Naive thymus-derived CD4-positive, alpha-beta T cell (primary cell): ENCODE measurements around the gene TIMP4. TPM values are rescaled to one million over a fixed set of nuclear protein-coding genes. Genes with fewer than 3 reads are reported as not detected.
A peak's percentile ranks its signal among the peaks of the same experiment; 100 is the strongest.

Source experiments
- ATAC-seq: fragments of 150-1000 bp; cut with Tn5 transposase; 2 replicates; pipeline ENCODE4 v1.10.0; 2021; ENCODE audit warnings: mild to moderate bottlenecking, moderate library complexity
- CTCF ChIA-PET: fragments of 350-600 bp; sonication (Branson Sonifier 250); formaldehyde crosslinking; loops from one replicate; lab custom pipeline; 2021; ENCODE audit warnings: antibody characterized with exemption; lab: Charles Lee
- POLR2A ChIA-PET: fragments of 350-600 bp; sonication (Branson Sonifier 250); formaldehyde crosslinking; loops from one replicate; lab custom pipeline; 2021; ENCODE audit warnings: antibody characterized with exemption, inconsistent platforms; lab: Charles Lee
- DNase-seq, 9 donors: peaks; one replicate each; pipeline versions ENCODE4 v3.0.0 to v3.0.0-alpha.2; 2020 to 2022; ENCODE audit warnings: mixed read lengths in 1 of 9
- H3K27ac ChIP-seq: one replicate; pipeline ENCODE4 v1.7.0; 2013; ENCODE audit warnings: mild to moderate bottlenecking, low read depth, low read length, moderate library complexity
- H3K27me3 ChIP-seq, 2 donors: one replicate each; pipeline ENCODE4 v1.7.0; 2013; ENCODE audit warnings: low read length in 2 of 2, mild to moderate bottlenecking in 2 of 2, moderate library complexity in 2 of 2; ENCODE audit not compliant: control insufficient read depth in 2 of 2, insufficient read depth in 2 of 2
- H3K36me3 ChIP-seq, 3 experiments: 1 replicate in 2 of 3; 2 replicates in 1 of 3; pipeline ENCODE4 v1.7.0; 2013; ENCODE audit warnings: low read length in 3 of 3, mild to moderate bottlenecking in 3 of 3, moderate library complexity in 1 of 3; ENCODE audit not compliant: insufficient read depth in 3 of 3, control insufficient read depth in 2 of 3
- H3K4me1 ChIP-seq, 2 donors: one replicate each; pipeline ENCODE4 v1.7.0; 2013; ENCODE audit warnings: low read length in 2 of 2, mild to moderate bottlenecking in 2 of 2, moderate library complexity in 1 of 2; ENCODE audit not compliant: control insufficient read depth in 2 of 2, insufficient read depth in 2 of 2
- H3K4me3 ChIP-seq: 2 replicates; pipeline ENCODE4 v1.7.0; 2013; ENCODE audit warnings: mild to moderate bottlenecking, low read length
- H3K9me3 ChIP-seq, 3 experiments: 1 replicate in 2 of 3; 2 replicates in 1 of 3; pipeline ENCODE4 v1.7.0; 2013; ENCODE audit warnings: low read length in 3 of 3; ENCODE audit not compliant: control insufficient read depth in 2 of 3
- H3K27ac Mint-ChIP-seq, 9 donors: one replicate each; pipeline ENCODE4 v1.8.0; 2020 to 2022; ENCODE audit warnings: mixed read lengths in 9 of 9, mild to moderate bottlenecking in 8 of 9, moderate library complexity in 5 of 9, inconsistent platforms in 2 of 9
- H3K27me3 Mint-ChIP-seq, 5 donors: one replicate each; pipeline ENCODE4 v1.8.0; 2021 to 2022; ENCODE audit warnings: mixed read lengths in 5 of 5, mild to moderate bottlenecking in 1 of 5
- H3K36me3 Mint-ChIP-seq, 5 donors: one replicate each; pipeline ENCODE4 v1.8.0; 2020 to 2022; ENCODE audit warnings: mixed read lengths in 5 of 5, mild to moderate bottlenecking in 3 of 5, inconsistent platforms in 1 of 5
- H3K4me1 Mint-ChIP-seq, 7 donors: one replicate each; pipeline ENCODE4 v1.8.0; 2020 to 2022; ENCODE audit warnings: mixed read lengths in 7 of 7, mild to moderate bottlenecking in 3 of 7, inconsistent platforms in 1 of 7
- H3K4me3 Mint-ChIP-seq, 10 donors: one replicate each; pipeline ENCODE4 v1.8.0; 2020 to 2022; ENCODE audit warnings: mild to moderate bottlenecking in 10 of 10, mixed read lengths in 10 of 10, moderate library complexity in 6 of 10, inconsistent platforms in 2 of 10
- H3K9me3 Mint-ChIP-seq, 11 donors: one replicate each; pipeline ENCODE4 v1.8.0; 2020 to 2022; ENCODE audit warnings: mixed read lengths in 11 of 11, mild to moderate bottlenecking in 4 of 11, inconsistent platforms in 1 of 11, moderate library complexity in 1 of 11
- intact Hi-C, 2 donors: fragments of 100-400 bp; cut with micrococcal nuclease; formaldehyde crosslinking; loops; one replicate each; pipeline ENCODE4 v1.15.1; 2023
- polyA plus RNA-seq, 2 donors: library from polyadenylated mRNA; unstranded; fragments of 300-500 nt; fragmentation: Illumina TruSeq; gene quantifications; one replicate each; pipeline ENCODE4 v1.2.3, GENCODE V29; 2021
- total RNA-seq, 6 experiments: library from RNA in 5 of 6; stranded (reverse) in 5 of 6; gene quantifications; 1 replicate in 5 of 6; 2 replicates in 1 of 6; pipeline ENCODE4 v1.2.3 and lab custom pipeline; 2021 to 2026

TIMP4 gene
- total and polyA plus RNA-seq, 7 experiments from 2014 or later: 0.53 TPM; not detected in 6

DNA sequence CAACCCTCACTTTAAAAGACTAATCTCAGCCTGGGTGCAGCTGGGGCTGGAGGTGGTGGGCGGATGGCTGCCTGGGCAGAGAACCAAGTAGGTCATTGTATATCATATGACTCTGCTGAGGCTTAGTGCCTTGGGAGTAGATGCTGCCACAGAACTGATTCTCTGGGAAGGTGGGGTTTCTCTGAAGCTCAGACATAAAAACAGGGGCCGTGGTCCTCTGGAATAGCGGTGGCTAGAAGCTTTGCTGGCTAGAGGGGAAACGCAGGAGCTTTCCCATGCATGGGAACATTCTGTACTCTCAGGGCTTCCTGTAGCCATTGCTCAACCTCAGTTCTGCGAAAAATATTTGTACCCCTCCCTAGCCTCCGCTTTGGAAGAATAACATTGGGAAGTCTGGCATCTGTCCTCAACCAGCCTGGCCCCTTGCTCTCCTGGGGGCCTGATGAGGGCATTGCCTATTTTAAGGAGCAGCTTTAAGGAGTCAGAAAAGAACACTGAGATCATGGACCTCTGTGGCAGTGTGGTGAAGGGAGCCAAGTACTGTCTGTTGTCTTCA, 14.7 kb downstream of the TIMP4 start:
- DNase-seq: no peak
- H3K4me1 Mint-ChIP-seq: no peaks in the 10 kb centered on the region
- intact Hi-C loops: no loop called here
- Histone ChIP-seq H3K36me3 (no peaks in the 10 kb centered on the region), H3K4me3 (no peak overlapping the region), H3K9me3 (no peaks in the 10 kb centered on the region), H3K27me3 (no peaks in the 10 kb centered on the region), H3K27ac (no peak overlapping the region), H3K4me1 (no peaks in the 10 kb centered on the region)
- H3K9me3 Mint-ChIP-seq: no peaks in the 10 kb centered on the region
- no peak overlapping the region for H3K4me3 Mint-ChIP-seq
- H3K27ac Mint-ChIP-seq: no peak overlapping the region
- peaks cover 0 to 13% (median 5%) of the 10 kb centered on the region in 5 donors for H3K27me3 Mint-ChIP-seq
- POLR2A ChIA-PET: no interaction called here
- no peaks in the 10 kb centered on the region for H3K36me3 Mint-ChIP-seq
- no peak for ATAC-seq
- CTCF ChIA-PET: no interaction called here

GRCh38 chr3:12142476-12142875, 16.2 kb downstream of the TIMP4 start:
- H3K27ac Mint-ChIP-seq: no peak overlapping the region
- H3K4me3 Mint-ChIP-seq: no peak overlapping the region
- Histone ChIP-seq H3K27ac (no peak overlapping the region), H3K27me3 (no peaks in the 10 kb centered on the region), H3K4me3 (no peak overlapping the region), H3K36me3 (no peaks in the 10 kb centered on the region), H3K9me3 (no peaks in the 10 kb centered on the region), H3K4me1 (no peaks in the 10 kb centered on the region)
- no peaks in the 10 kb centered on the region for H3K4me1 Mint-ChIP-seq
- ATAC-seq: no peak
- DNase-seq: no peak
- intact Hi-C loops: no loop called here
- H3K36me3 Mint-ChIP-seq: no peaks in the 10 kb centered on the region
- H3K9me3 Mint-ChIP-seq: no peaks in the 10 kb centered on the region
- ChIA-PET POLR2A (no interaction called here), CTCF (no interaction called here)
- peaks cover 0 to 10% (median 5%) of the 10 kb centered on the region in 5 donors for H3K27me3 Mint-ChIP-seq

- Mint-ChIP-seq H3K4me3 (no peak overlapping the region), H3K27me3 (peaks cover 0 to 8% (median 5%) of the 10 kb centered on the region in 5 donors), H3K36me3 (no peaks in the 10 kb centered on the region), H3K9me3 (no peaks in the 10 kb centered on the region), H3K4me1 (no peaks in the 10 kb centered on the region), H3K27ac (no peak overlapping the region)
- no peaks in the 10 kb centered on the region for H3K36me3 ChIP-seq
- no peaks in the 10 kb centered on the region for H3K27me3 ChIP-seq
- intact Hi-C loops: no loop called here
- H3K4me3 ChIP-seq: no peak overlapping the region
- ChIA-PET POLR2A (interaction anchor here (0.5 kb wide), 1 partner anchor 10 kb away, joined by 3 read pairs; no protein-coding TSS in a partner anchor), CTCF (no interaction called here)
- H3K9me3 ChIP-seq: no peaks in the 10 kb centered on the region
- H3K4me1 ChIP-seq: no peaks in the 10 kb centered on the region
- no peak overlapping the region for H3K27ac ChIP-seq
- ATAC-seq (no peak), DNase-seq (no peak)
Measured at GRCh38 chr3:12141350-12141749, 17.4 kb downstream of the TIMP4 start.

DNA sequence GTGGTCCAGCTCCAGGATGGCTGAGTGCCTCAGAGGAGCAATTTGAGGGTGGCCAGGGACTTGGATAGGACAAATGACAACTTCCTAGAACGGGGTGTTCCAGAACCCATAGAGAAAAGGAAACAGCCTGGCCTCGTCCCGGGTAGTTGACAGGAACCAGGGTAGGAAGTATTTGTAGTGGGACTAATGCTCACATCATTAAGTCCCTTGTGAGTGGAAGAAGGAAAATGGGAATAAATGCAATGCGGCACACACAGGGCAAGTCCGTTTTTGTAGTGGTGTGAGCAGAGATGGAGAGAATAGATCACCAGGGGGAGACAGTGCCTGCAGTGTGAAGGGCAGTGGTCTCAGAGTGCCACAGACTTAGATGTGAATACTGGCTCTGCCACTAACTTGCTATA, 19.6 kb downstream of the TIMP4 start:
- H3K4me3 ChIP-seq: no peak overlapping the region
- Mint-ChIP-seq H3K27ac (no peak overlapping the region), H3K9me3 (no peaks in the 10 kb centered on the region), H3K27me3 (peaks cover 4 to 9% (median 6%) of the 10 kb centered on the region in 5 donors), H3K4me3 (no peak overlapping the region), H3K36me3 (no peaks in the 10 kb centered on the region), H3K4me1 (no peaks in the 10 kb centered on the region)
- intact Hi-C loops: loop anchor here (1.0 to 5.0 kb wide), 2 partner anchors 341 to 523 kb away; partner anchors contain the start of gene RAF1 (in 1 of the 2)
- CTCF ChIA-PET: interaction anchor here (1.2 kb wide), 1 partner anchor 343 kb away, joined by 3 read pairs; no protein-coding TSS in a partner anchor
- H3K27me3 ChIP-seq: no peaks in the 10 kb centered on the region
- no peak overlapping the region for H3K27ac ChIP-seq
- ATAC-seq (no peak), DNase-seq (no peak)
- no peaks in the 10 kb centered on the region for H3K9me3 ChIP-seq
- POLR2A ChIA-PET: no interaction called here
- no peaks in the 10 kb centered on the region for H3K36me3 ChIP-seq
- no peaks in the 10 kb centered on the region for H3K4me1 ChIP-seq

DNA sequence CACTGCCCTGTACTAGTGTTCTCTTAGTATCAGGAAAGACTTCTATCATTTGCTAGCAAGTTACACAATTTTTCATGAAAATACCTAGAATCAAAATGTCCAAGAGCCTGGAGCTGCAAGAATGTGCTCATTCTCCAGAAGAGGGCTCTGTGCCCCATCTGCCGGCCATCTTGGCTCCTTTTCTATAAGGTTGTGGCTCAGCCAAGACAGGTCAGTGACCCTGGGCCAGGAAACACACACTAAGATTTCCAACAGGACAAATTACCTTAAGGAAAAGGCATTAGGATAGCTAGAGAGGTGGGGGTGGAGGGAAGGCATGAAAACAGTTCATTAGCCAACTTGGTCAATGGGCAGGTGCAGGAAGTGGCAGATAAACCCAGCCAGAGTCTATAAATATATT, 20.7 kb downstream of the TIMP4 start:
- ATAC-seq: no peak
- CTCF ChIA-PET: interaction anchor here (0.6 to 1.2 kb wide), 3 partner anchors 342 to 344 kb away, joined by 3 to 4 read pairs (median 3); no protein-coding TSS in a partner anchor

DNA sequence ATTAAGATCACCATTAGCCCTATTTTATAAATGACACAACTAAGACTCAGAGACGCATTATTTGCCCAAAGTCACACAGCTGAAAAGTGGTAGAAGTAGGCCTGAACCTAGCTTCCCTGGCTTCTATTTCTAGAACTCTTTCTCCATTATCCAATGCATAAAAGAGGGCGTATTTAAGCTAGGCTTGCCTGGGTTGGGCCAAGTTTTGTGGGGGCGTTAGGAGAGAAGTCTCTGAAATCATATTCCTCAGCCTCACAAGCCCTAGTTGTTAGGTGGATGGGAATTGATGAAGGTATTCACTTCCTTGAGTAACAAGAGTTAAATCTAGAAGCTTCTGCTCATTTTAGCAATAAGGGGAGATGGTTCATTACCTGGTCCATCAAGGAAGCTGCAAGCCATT, 22.3 kb downstream of the TIMP4 start:
- intact Hi-C loops: loop anchor here in 1 of 2 donors (5.0 kb wide), 1 partner anchor 526 kb away; the partner anchor contains the start of gene RAF1
- H3K9me3 ChIP-seq: no peaks in the 10 kb centered on the region
- ATAC-seq: no peak
- no peak for DNase-seq
- H3K4me1 ChIP-seq: no peaks in the 10 kb centered on the region
- ChIA-PET CTCF (interaction anchor here (2.7 kb wide), 1 partner anchor 343 kb away, joined by 17 read pairs; no protein-coding TSS in a partner anchor), POLR2A (no interaction called here)
- H3K9me3 Mint-ChIP-seq: no peaks in the 10 kb centered on the region
- no peaks in the 10 kb centered on the region for H3K4me1 Mint-ChIP-seq
- H3K4me3 Mint-ChIP-seq: no peak overlapping the region
- no peaks in the 10 kb centered on the region for H3K27me3 ChIP-seq
- H3K27ac Mint-ChIP-seq: no peak overlapping the region
- no peak overlapping the region for H3K4me3 ChIP-seq
- no peak overlapping the region for H3K27ac ChIP-seq
- no peaks in the 10 kb centered on the region for H3K36me3 Mint-ChIP-seq
- H3K36me3 ChIP-seq: no peaks in the 10 kb centered on the region
- peaks cover 15 to 20% (median 17%) of the 10 kb centered on the region in 5 donors for H3K27me3 Mint-ChIP-seq

More for the DNA sequence above, 20.7 kb downstream of the TIMP4 start:
- Histone ChIP-seq H3K27ac (no peak overlapping the region), H3K36me3 (no peaks in the 10 kb centered on the region), H3K9me3 (no peaks in the 10 kb centered on the region), H3K27me3 (no peaks in the 10 kb centered on the region), H3K4me3 (no peak overlapping the region), H3K4me1 (no peaks in the 10 kb centered on the region)
- H3K27me3 Mint-ChIP-seq: peaks cover 6 to 11% (median 10%) of the 10 kb centered on the region in 5 donors
- H3K36me3 Mint-ChIP-seq: no peaks in the 10 kb centered on the region
- no peak overlapping the region for H3K4me3 Mint-ChIP-seq
- POLR2A ChIA-PET: interaction anchor here (0.5 kb wide), 1 partner anchor 185 kb away, joined by 3 read pairs; no protein-coding TSS in a partner anchor
- H3K4me1 Mint-ChIP-seq: no peaks in the 10 kb centered on the region
- no peaks in the 10 kb centered on the region for H3K9me3 Mint-ChIP-seq
- peak in 1 of 9 donors; percentile 1 for DNase-seq
- no peak overlapping the region for H3K27ac Mint-ChIP-seq
- intact Hi-C loops: loop anchor here in 1 of 2 donors (5.0 kb wide), 1 partner anchor 524 kb away; the partner anchor contains the start of gene RAF1
